NCI-H510A (cell line): ENCODE data around the gene SLC41A2.
"Not testable (repeated sequence)": the region's sequence is repeated elsewhere in the genome, so short reads cannot be mapped to it uniquely, and the experiment has no call there.

ENCODE experiments used
- DNase-seq: peaks from one replicate; lab custom pipeline; 2025; lab: John Stamatoyannopoulos, UW

The SLC41A2 gene

GRCh38 chr12:104963757-104964156, 5.7 kb upstream of the SLC41A2 start:
- no peak for DNase-seq

- DNase-seq = no peak
Measured at GRCh38 chr12:104960464-104960863, 2.4 kb upstream of the SLC41A2 start.

- no peak for DNase-seq
Measured at GRCh38 chr12:104959335-104959841, 1.3 kb upstream of the SLC41A2 start.

- DNase-seq = no peak
Measured at GRCh38 chr12:104958805-104959334, 780 bp upstream of the SLC41A2 start.

GRCh38 chr12:104957719-104958000, 430 bp downstream of the SLC41A2 start:
- peak; percentile 37 for DNase-seq

GRCh38 chr12:104956870-104957718, 996 bp downstream of the SLC41A2 start:
- no peak for DNase-seq

- no peak for DNase-seq
Measured at GRCh38 chr12:104955703-104956102, 2.4 kb downstream of the SLC41A2 start.

GRCh38 chr12:104953323-104953722, 4.8 kb downstream of the SLC41A2 start:
- no peak for DNase-seq

- no peak for DNase-seq
Measured at GRCh38 chr12:104952816-104953215, 5.3 kb downstream of the SLC41A2 start.

- DNase-seq = no peak
Measured at GRCh38 chr12:104951759-104952509, 6.2 kb downstream of the SLC41A2 start.

GRCh38 chr12:104948716-104949115, 9.4 kb downstream of the SLC41A2 start:
- DNase-seq = not testable (repeated sequence)

- no peak for DNase-seq
Measured at GRCh38 chr12:104944252-104944651, 13.8 kb downstream of the SLC41A2 start.

- not testable (repeated sequence) for DNase-seq
Measured at GRCh38 chr12:104943401-104943800, 14.7 kb downstream of the SLC41A2 start.

- DNase-seq = no peak
Measured at GRCh38 chr12:104942075-104942474, 16.0 kb downstream of the SLC41A2 start.

GRCh38 chr12:104941454-104941853, 16.6 kb downstream of the SLC41A2 start:
- no peak for DNase-seq

- DNase-seq = no peak
Measured at GRCh38 chr12:104939089-104939488, 19.0 kb downstream of the SLC41A2 start.

GRCh38 chr12:104938371-104938770, 19.7 kb downstream of the SLC41A2 start:
- no peak for DNase-seq

- no peak for DNase-seq
Measured at GRCh38 chr12:104935886-104936285, 22.2 kb downstream of the SLC41A2 start.

GRCh38 chr12:104933778-104934177, 24.3 kb downstream of the SLC41A2 start:
- no peak for DNase-seq

- DNase-seq = no peak
Measured at GRCh38 chr12:104933128-104933527, 25.0 kb downstream of the SLC41A2 start.

- no peak for DNase-seq
Measured at GRCh38 chr12:104930388-104931326, 27.4 kb downstream of the SLC41A2 start.

GRCh38 chr12:104929977-104930376, 28.1 kb downstream of the SLC41A2 start:
- no peak for DNase-seq
